WTC11 (cell line): ENCODE measurements around the gene AQP5. TPM values are rescaled to one million over a fixed set of nuclear protein-coding genes. Genes with fewer than 3 reads are reported as not detected.

ENCODE experiments used
- ATAC-seq: fragments of 200-7000 bp; cut with Tn5 transposase; 2 replicates; pipeline ENCODE4 v1.10.0; 2021; ENCODE audit warnings: mild to moderate bottlenecking, moderate library complexity
- CTCF ChIA-PET: fragments of 300-600 bp; sonication (Branson Sonifier 250); formaldehyde crosslinking; loops from one replicate; lab custom pipeline; 2021; ENCODE audit warnings: antibody characterized with exemption; lab: Charles Lee
- POLR2A ChIA-PET: fragments of 350-600 bp; sonication (Branson Sonifier 250); formaldehyde crosslinking; loops from one replicate; lab custom pipeline; 2021; ENCODE audit warnings: antibody characterized with exemption; lab: Charles Lee
- DNase-seq: peaks from one replicate; pipeline ENCODE4 v3.0.0; 2021; ENCODE audit warnings: low spot score
- H3K27ac Mint-ChIP-seq: 2 replicates; pipeline ENCODE4 v1.8.0; 2021; ENCODE audit warnings: mixed read lengths
- H3K27me3 Mint-ChIP-seq: 2 replicates; pipeline ENCODE4 v1.8.0; 2021; ENCODE audit warnings: low read depth, mild to moderate bottlenecking, moderate library complexity, mixed read lengths
- H3K36me3 Mint-ChIP-seq: 2 replicates; pipeline ENCODE4 v1.8.0; 2021; ENCODE audit warnings: mixed read lengths
- H3K4me1 Mint-ChIP-seq: 2 replicates; pipeline ENCODE4 v1.8.0; 2022; ENCODE audit warnings: mixed read lengths
- H3K4me3 Mint-ChIP-seq: 2 replicates; pipeline ENCODE4 v1.8.0; 2021; ENCODE audit warnings: mild to moderate bottlenecking, moderate library complexity, mixed read lengths
- H3K9me3 Mint-ChIP-seq: 2 replicates; pipeline ENCODE4 v1.8.0; 2021; ENCODE audit warnings: mixed read lengths
- FOXP1 ChIP-seq: sonication (generic); formaldehyde crosslinking; IDR thresholded peaks from 2 replicates; pipeline ENCODE4 v1.8.0; 2022; ENCODE audit warnings: missing genetic modification reagents, mild to moderate bottlenecking, moderate library complexity, borderline replicate concordance
- GTF2I ChIP-seq: fragments of 250-450 bp; sonication (Bioruptor Pico); conservative IDR thresholded peaks from 2 replicates; pipeline ENCODE4 v1.4.0; 2021; ENCODE audit warnings: mild to moderate bottlenecking
- IRF2 ChIP-seq: sonication (generic); formaldehyde crosslinking; IDR thresholded peaks from 2 replicates; pipeline ENCODE4 v1.8.0; 2022; ENCODE audit warnings: low read depth, missing genetic modification reagents, borderline replicate concordance
- MYBL2 ChIP-seq: sonication (generic); formaldehyde crosslinking; IDR thresholded peaks from 2 replicates; pipeline ENCODE4 v1.8.1; 2023; ENCODE audit warnings: mild to moderate bottlenecking, moderate library complexity, missing genetic modification reagents
- NFE2L1 ChIP-seq: sonication (generic); formaldehyde crosslinking; IDR thresholded peaks from 2 replicates; pipeline ENCODE4 v1.8.1; 2023; ENCODE audit warnings: missing genetic modification reagents
- PRDM15 ChIP-seq: sonication (generic); formaldehyde crosslinking; IDR thresholded peaks from 2 replicates; pipeline ENCODE4 v1.8.0; 2022; ENCODE audit warnings: missing genetic modification reagents
- RELA ChIP-seq: sonication (generic); formaldehyde crosslinking; IDR thresholded peaks from 2 replicates; pipeline ENCODE4 v1.8.1; 2022; ENCODE audit warnings: missing genetic modification reagents, mild to moderate bottlenecking, borderline replicate concordance
- USF1 ChIP-seq: sonication (generic); formaldehyde crosslinking; IDR thresholded peaks from 2 replicates; pipeline ENCODE4 v1.8.0; 2022; ENCODE audit warnings: mild to moderate bottlenecking, missing genetic modification reagents
- ZNF263 ChIP-seq: sonication (generic); formaldehyde crosslinking; IDR thresholded peaks from 2 replicates; pipeline ENCODE4 v1.8.1; 2022; ENCODE audit warnings: low read depth, mild to moderate bottlenecking, moderate library complexity, missing genetic modification reagents
- ZNF671 ChIP-seq: fragments of 250-450 bp; sonication (Bioruptor Pico); IDR thresholded peaks from 2 replicates; pipeline ENCODE4 v1.8.0; 2021; ENCODE audit warnings: mild to moderate bottlenecking
- total RNA-seq: library from RNA; stranded (reverse); gene quantifications from 3 replicates; pipeline ENCODE4 v1.2.3, GENCODE V29; 2021
- TF ChIP-seq, protein P1 (sequence below): sonication (generic); formaldehyde crosslinking; IDR thresholded peaks from 2 replicates; pipeline ENCODE4 v1.8.1; 2023; ENCODE audit warnings: mild to moderate bottlenecking, missing genetic modification reagents, borderline replicate concordance
- TF ChIP-seq, protein P2 (sequence below): sonication (generic); formaldehyde crosslinking; IDR thresholded peaks from 2 replicates; pipeline ENCODE4 v1.8.1; 2022; ENCODE audit warnings: low read depth, missing genetic modification reagents, borderline replicate concordance
- TF ChIP-seq, protein P3 (sequence below): fragments of 250-450 bp; sonication (Bioruptor Pico); IDR thresholded peaks from 2 replicates; pipeline ENCODE4 v1.9.0; 2021; ENCODE audit warnings: mild to moderate bottlenecking
- TF ChIP-seq, protein P4 (sequence below): fragments of 250-450 bp; sonication (Bioruptor Pico); IDR thresholded peaks from 2 replicates; pipeline ENCODE4 v2.1.2; 2022; ENCODE audit warnings: mild to moderate bottlenecking, moderate library complexity
- TF ChIP-seq, protein P5 (sequence below): sonication (generic); formaldehyde crosslinking; conservative IDR thresholded peaks from 2 replicates; pipeline ENCODE4 v1.8.1; 2023; ENCODE audit warnings: mild to moderate bottlenecking, low read depth, missing genetic modification reagents, moderate library complexity
- TF ChIP-seq, protein P6 (sequence below): sonication (generic); formaldehyde crosslinking; IDR thresholded peaks from 2 replicates; pipeline ENCODE4 v1.8.1; 2022; ENCODE audit warnings: low read depth, mild to moderate bottlenecking, moderate library complexity, missing genetic modification reagents, borderline replicate concordance

The AQP5 gene
- total RNA-seq, 1 experiment from 2014 or later: 2.8 TPM

DNA sequence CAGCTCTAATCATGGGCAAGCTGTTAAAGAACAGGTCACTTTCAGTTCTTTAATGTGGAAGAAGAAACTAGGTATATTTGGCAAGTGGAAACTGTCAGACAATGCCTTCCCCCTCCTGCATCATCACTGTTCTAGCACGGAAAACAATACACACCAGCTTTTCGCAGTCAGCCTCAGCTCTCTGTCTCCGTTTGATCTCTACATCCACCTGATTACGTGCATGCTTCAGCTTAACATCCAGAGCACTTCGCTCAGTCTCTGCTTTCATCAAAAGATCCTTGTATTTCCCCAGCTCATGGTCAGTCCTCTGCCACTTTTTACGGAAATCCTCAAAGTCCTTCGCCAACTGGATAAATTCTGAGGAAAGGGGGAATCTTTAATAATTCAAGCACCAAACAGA is 44.6 kb downstream of the AQP5 start (continued):
- TF ChIP-seq, protein P1, sequence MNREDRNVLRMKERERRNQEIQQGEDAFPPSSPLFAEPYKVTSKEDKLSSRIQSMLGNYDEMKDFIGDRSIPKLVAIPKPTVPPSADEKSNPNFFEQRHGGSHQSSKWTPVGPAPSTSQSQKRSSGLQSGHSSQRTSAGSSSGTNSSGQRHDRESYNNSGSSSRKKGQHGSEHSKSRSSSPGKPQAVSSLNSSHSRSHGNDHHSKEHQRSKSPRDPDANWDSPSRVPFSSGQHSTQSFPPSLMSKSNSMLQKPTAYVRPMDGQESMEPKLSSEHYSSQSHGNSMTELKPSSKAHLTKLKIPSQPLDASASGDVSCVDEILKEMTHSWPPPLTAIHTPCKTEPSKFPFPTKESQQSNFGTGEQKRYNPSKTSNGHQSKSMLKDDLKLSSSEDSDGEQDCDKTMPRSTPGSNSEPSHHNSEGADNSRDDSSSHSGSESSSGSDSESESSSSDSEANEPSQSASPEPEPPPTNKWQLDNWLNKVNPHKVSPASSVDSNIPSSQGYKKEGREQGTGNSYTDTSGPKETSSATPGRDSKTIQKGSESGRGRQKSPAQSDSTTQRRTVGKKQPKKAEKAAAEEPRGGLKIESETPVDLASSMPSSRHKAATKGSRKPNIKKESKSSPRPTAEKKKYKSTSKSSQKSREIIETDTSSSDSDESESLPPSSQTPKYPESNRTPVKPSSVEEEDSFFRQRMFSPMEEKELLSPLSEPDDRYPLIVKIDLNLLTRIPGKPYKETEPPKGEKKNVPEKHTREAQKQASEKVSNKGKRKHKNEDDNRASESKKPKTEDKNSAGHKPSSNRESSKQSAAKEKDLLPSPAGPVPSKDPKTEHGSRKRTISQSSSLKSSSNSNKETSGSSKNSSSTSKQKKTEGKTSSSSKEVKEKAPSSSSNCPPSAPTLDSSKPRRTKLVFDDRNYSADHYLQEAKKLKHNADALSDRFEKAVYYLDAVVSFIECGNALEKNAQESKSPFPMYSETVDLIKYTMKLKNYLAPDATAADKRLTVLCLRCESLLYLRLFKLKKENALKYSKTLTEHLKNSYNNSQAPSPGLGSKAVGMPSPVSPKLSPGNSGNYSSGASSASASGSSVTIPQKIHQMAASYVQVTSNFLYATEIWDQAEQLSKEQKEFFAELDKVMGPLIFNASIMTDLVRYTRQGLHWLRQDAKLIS: no peak
- TF ChIP-seq, protein P2, sequence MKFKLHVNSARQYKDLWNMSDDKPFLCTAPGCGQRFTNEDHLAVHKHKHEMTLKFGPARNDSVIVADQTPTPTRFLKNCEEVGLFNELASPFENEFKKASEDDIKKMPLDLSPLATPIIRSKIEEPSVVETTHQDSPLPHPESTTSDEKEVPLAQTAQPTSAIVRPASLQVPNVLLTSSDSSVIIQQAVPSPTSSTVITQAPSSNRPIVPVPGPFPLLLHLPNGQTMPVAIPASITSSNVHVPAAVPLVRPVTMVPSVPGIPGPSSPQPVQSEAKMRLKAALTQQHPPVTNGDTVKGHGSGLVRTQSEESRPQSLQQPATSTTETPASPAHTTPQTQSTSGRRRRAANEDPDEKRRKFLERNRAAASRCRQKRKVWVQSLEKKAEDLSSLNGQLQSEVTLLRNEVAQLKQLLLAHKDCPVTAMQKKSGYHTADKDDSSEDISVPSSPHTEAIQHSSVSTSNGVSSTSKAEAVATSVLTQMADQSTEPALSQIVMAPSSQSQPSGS (CRISPR knock-in tag): no peak
- TF ChIP-seq, protein P3, sequence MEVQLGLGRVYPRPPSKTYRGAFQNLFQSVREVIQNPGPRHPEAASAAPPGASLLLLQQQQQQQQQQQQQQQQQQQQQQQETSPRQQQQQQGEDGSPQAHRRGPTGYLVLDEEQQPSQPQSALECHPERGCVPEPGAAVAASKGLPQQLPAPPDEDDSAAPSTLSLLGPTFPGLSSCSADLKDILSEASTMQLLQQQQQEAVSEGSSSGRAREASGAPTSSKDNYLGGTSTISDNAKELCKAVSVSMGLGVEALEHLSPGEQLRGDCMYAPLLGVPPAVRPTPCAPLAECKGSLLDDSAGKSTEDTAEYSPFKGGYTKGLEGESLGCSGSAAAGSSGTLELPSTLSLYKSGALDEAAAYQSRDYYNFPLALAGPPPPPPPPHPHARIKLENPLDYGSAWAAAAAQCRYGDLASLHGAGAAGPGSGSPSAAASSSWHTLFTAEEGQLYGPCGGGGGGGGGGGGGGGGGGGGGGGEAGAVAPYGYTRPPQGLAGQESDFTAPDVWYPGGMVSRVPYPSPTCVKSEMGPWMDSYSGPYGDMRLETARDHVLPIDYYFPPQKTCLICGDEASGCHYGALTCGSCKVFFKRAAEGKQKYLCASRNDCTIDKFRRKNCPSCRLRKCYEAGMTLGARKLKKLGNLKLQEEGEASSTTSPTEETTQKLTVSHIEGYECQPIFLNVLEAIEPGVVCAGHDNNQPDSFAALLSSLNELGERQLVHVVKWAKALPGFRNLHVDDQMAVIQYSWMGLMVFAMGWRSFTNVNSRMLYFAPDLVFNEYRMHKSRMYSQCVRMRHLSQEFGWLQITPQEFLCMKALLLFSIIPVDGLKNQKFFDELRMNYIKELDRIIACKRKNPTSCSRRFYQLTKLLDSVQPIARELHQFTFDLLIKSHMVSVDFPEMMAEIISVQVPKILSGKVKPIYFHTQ (CRISPR knock-in tag): no peak

- CTCF ChIA-PET: interaction anchor here (0.7 to 3.4 kb wide), 3 partner anchors 12 to 498 kb away, joined by 3 to 14 read pairs (median 3); partner anchors contain the start of gene DIP2B
- no peaks in the 10 kb centered on the region for H3K9me3 Mint-ChIP-seq
- H3K4me3 Mint-ChIP-seq: no peak overlapping the region
- peaks cover 49% of the 10 kb centered on the region for H3K36me3 Mint-ChIP-seq
- H3K4me1 Mint-ChIP-seq: no peaks in the 10 kb centered on the region
- no peak for DNase-seq
- ATAC-seq: no peak
- no peak overlapping the region for H3K27ac Mint-ChIP-seq
- no peaks in the 10 kb centered on the region for H3K27me3 Mint-ChIP-seq
- POLR2A ChIA-PET: no interaction called here
- TF ChIP-seq PRDM15 (CRISPR knock-in tag): no peak
- no peak for TF ChIP-seq FOXP1
- TF ChIP-seq, protein P4, sequence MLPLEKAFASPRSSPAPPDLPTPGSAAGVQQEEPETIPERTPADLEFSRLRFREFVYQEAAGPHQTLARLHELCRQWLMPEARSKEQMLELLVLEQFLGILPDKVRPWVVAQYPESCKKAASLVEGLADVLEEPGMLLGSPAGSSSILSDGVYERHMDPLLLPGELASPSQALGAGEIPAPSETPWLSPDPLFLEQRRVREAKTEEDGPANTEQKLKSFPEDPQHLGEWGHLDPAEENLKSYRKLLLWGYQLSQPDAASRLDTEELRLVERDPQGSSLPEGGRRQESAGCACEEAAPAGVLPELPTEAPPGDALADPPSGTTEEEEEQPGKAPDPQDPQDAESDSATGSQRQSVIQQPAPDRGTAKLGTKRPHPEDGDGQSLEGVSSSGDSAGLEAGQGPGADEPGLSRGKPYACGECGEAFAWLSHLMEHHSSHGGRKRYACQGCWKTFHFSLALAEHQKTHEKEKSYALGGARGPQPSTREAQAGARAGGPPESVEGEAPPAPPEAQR: no peak
- no peak for TF ChIP-seq GTF2I (CRISPR knock-in tag)
- TF ChIP-seq ZNF671 (CRISPR knock-in tag): no peak
- TF ChIP-seq, protein P5, sequence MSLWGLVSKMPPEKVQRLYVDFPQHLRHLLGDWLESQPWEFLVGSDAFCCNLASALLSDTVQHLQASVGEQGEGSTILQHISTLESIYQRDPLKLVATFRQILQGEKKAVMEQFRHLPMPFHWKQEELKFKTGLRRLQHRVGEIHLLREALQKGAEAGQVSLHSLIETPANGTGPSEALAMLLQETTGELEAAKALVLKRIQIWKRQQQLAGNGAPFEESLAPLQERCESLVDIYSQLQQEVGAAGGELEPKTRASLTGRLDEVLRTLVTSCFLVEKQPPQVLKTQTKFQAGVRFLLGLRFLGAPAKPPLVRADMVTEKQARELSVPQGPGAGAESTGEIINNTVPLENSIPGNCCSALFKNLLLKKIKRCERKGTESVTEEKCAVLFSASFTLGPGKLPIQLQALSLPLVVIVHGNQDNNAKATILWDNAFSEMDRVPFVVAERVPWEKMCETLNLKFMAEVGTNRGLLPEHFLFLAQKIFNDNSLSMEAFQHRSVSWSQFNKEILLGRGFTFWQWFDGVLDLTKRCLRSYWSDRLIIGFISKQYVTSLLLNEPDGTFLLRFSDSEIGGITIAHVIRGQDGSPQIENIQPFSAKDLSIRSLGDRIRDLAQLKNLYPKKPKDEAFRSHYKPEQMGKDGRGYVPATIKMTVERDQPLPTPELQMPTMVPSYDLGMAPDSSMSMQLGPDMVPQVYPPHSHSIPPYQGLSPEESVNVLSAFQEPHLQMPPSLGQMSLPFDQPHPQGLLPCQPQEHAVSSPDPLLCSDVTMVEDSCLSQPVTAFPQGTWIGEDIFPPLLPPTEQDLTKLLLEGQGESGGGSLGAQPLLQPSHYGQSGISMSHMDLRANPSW: no peak
- TF ChIP-seq USF1 (CRISPR knock-in tag): no peak
- TF ChIP-seq RELA (CRISPR knock-in tag): no peak
- TF ChIP-seq MYBL2 (CRISPR knock-in tag): no peak
- TF ChIP-seq, protein P6, sequence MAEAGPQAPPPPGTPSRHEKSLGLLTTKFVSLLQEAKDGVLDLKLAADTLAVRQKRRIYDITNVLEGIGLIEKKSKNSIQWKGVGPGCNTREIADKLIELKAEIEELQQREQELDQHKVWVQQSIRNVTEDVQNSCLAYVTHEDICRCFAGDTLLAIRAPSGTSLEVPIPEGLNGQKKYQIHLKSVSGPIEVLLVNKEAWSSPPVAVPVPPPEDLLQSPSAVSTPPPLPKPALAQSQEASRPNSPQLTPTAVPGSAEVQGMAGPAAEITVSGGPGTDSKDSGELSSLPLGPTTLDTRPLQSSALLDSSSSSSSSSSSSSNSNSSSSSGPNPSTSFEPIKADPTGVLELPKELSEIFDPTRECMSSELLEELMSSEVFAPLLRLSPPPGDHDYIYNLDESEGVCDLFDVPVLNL (CRISPR knock-in tag): no peak
- no peak for TF ChIP-seq IRF2 (CRISPR knock-in tag)
- no peak for TF ChIP-seq NFE2L1 (CRISPR knock-in tag)
- TF ChIP-seq ZNF263 (CRISPR knock-in tag): no peak
These were observed 45.2 kb downstream of the AQP5 start for GRCh38 chr12:50006754-50007442.
